ENCODE data around the gene TARS3. TPM values are rescaled to one million over a fixed set of nuclear protein-coding genes. Genes with fewer than 3 reads are reported as not detected.
"Not testable (repeated sequence)": the region's sequence is repeated elsewhere in the genome, so short reads cannot be mapped to it uniquely, and the experiment has no call there.

The TARS3 gene
- total RNA-seq (2014; rRNA removed; shearing (Covaris generic)): 20.7 and 30.2 TPM in 2 replicates

GRCh38 chr15:101723874-101724674 lies at the start of gene TARS3:
Gene TARS3 (minus strand): TSS chr15:101724473. CDS start chr15:101724387, 86 bp downstream.
- Histone ChIP-seq H3K4me1 (replicated peaks) (peaks cover 6% of the 10 kb centered on the region), H3K9me3 (replicated peaks) (no peaks in the 10 kb centered on the region), H3K4me3 (peak within 1 kb of the TSS; percentile 81), H3K27ac (peak within 1 kb of the TSS; percentile 62), H3K27me3 (replicated peaks) (no peaks in the 10 kb centered on the region), H3K36me3 (peaks cover 35% of the 10 kb centered on the region)
- peak; percentile 90 to 94 for DNase-seq (ENCODE audit: low read depth in 1 of 2, low spot score in 2 of 2)

DNA sequence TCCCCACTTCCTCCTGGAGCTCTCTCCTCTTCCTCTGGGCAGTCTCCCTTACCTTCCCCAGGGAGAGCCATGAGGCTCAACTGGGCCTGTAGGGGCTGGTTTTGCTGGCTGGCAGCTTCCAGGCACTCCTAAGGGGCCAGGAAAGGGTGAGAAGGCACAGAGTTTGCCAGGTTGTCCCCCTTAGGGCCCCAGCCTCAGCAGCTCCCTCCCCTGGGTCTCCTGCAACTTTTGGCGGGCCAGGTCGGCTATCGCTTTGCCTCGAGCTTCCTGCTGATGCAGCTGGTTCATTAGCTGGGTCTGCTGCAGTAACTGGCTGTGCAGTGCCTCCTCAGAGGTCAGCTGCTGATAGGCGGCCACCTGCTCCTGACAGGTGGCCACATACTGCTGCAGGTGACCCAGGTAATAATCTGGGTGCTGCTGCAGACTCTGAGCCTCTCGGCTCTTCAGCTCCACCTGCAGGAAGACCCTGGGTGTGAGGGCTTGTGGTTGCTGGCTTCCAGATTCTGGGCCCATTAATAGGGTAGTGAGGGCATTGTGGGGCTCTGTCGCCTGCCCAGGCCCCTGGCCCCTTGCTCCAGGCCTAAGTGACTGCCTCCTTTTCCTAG lies 49.3 kb upstream of the TARS3 start:
- no peaks in the 10 kb centered on the region for H3K27me3 ChIP-seq (replicated peaks)
- no peak overlapping the region for H3K4me3 ChIP-seq
- DNase-seq (ENCODE audit: low read depth in 1 of 2, low spot score in 2 of 2): no peak

DNA sequence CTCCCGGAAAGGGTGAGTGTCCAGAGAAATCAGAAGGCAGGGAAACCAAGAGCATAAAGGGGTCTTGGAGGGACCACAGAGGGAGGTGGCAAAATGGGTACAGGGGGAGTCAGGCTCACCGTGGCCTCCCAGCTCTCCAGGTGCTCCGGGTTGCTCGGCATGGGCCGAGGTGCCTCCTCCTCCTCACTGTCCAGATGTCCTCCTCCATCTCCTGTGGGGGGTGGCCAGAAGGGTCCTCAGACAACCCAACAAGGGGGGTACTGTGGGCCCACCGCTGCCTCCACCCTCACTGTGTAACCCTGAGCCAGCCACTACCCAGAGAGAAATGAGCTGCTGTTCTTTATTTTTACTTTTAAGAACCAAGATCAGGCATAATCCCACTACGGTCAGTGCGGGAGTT lies 48.6 kb upstream of the TARS3 start:
- no peaks in the 10 kb centered on the region for H3K4me1 ChIP-seq (replicated peaks)
- H3K9me3 ChIP-seq (replicated peaks): no peaks in the 10 kb centered on the region
- no peak for DNase-seq (ENCODE audit: low read depth in 1 of 2, low spot score in 2 of 2)
- no peak overlapping the region for H3K4me3 ChIP-seq
- no peaks in the 10 kb centered on the region for H3K27me3 ChIP-seq (replicated peaks)
- H3K27ac ChIP-seq: no peak overlapping the region
- H3K36me3 ChIP-seq: no peaks in the 10 kb centered on the region

More for the DNA sequence above, 49.3 kb upstream of the TARS3 start:
- Histone ChIP-seq H3K36me3 (no peaks in the 10 kb centered on the region), H3K27ac (no peak overlapping the region), H3K4me1 (replicated peaks) (no peaks in the 10 kb centered on the region), H3K9me3 (replicated peaks) (no peaks in the 10 kb centered on the region)

- not testable (repeated sequence) for H3K27ac ChIP-seq; H3K9me3 ChIP-seq (replicated peaks); H3K36me3 ChIP-seq; H3K27me3 ChIP-seq (replicated peaks); H3K4me3 ChIP-seq; DNase-seq (ENCODE audit: low read depth in 1 of 2, low spot score in 2 of 2); H3K4me1 ChIP-seq (replicated peaks)
Measured at GRCh38 chr15:101767083-101767640, 42.9 kb upstream of the TARS3 start.

DNA sequence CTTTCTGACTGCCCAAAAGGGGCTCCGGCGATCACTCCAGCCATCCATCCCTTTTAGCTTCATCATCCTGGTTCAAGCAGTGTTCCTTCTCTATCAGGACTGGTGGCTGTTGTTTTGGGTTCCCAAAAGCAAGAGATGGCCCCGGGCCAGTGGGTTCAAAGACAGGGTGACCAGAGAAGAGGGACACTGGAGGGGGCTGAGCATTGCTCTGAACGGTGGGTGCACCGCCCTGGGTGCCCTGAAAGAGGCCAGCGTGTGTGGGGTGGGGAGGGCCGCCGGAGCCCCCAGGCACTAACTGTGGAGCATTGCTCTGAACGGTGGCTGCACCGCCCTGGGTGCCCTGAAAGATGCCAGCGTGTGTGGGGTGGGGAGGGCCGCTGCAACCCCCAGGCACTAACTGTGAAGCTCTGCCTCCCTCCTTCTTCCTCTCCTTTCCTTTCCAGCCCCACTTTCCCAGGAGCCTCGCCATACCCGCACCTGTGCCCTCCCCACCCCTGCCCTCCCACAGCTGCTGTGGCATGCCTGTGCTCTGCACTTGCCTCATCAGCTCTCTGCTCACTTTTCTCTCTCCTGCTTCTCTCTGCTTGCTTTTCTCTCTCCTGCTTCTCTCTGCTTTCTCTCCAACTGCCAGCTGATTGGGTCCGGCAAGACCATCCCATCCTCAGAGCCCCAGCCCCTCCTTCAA lies 41.6 kb upstream of the TARS3 start:
- Histone ChIP-seq H3K27me3 (replicated peaks) (no peaks in the 10 kb centered on the region), H3K36me3 (no peaks in the 10 kb centered on the region), H3K4me3 (no peak overlapping the region), H3K27ac (no peak overlapping the region), H3K4me1 (replicated peaks) (0 out of 2 replicates have a peak, but pooled peaks cover 3% of the 10 kb centered on the region), H3K9me3 (replicated peaks) (no peaks in the 10 kb centered on the region)
- no peak for DNase-seq (ENCODE audit: low read depth in 1 of 2, low spot score in 2 of 2)

DNA sequence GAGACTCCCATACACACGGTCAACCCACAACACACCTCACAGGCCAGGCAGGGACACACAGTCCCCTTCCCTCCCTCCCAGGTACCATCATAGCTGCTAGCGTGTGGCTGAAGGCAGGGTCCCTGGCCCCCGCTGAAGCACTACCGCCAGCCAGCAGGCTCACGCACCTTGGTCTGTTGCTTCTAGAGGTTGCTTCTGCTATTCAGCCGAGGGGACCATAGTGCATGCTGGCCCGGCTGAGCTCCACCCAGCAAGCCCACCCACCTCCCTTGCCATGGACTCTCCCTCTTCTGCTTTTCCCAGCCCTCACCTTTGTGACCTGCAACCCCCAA lies 41.0 kb upstream of the TARS3 start:
- H3K9me3 ChIP-seq (replicated peaks); H3K36me3 ChIP-seq; H3K4me3 ChIP-seq; H3K4me1 ChIP-seq (replicated peaks); DNase-seq (ENCODE audit: low read depth in 1 of 2, low spot score in 2 of 2); H3K27me3 ChIP-seq (replicated peaks); H3K27ac ChIP-seq: not testable (repeated sequence)

- H3K27ac ChIP-seq; H3K4me1 ChIP-seq (replicated peaks); H3K4me3 ChIP-seq; H3K9me3 ChIP-seq (replicated peaks); H3K36me3 ChIP-seq; H3K27me3 ChIP-seq (replicated peaks): not testable (repeated sequence)
- DNase-seq (ENCODE audit: low read depth in 1 of 2, low spot score in 2 of 2): peak; percentile 41 to 67
Measured at GRCh38 chr15:101764669-101765339, 40.5 kb upstream of the TARS3 start.

GRCh38 chr15:101746716-101747082 lies 22.4 kb upstream of the TARS3 start:
- H3K9me3 ChIP-seq (replicated peaks); H3K4me1 ChIP-seq (replicated peaks); H3K4me3 ChIP-seq; H3K36me3 ChIP-seq; DNase-seq (ENCODE audit: low read depth in 1 of 2, low spot score in 2 of 2); H3K27me3 ChIP-seq (replicated peaks); H3K27ac ChIP-seq: not testable (repeated sequence)

GRCh38 chr15:101734837-101735236 lies 10.6 kb upstream of the TARS3 start:
- not testable (repeated sequence) for H3K4me3 ChIP-seq; H3K27ac ChIP-seq; H3K4me1 ChIP-seq (replicated peaks); H3K27me3 ChIP-seq (replicated peaks); DNase-seq (ENCODE audit: low read depth in 1 of 2, low spot score in 2 of 2); H3K9me3 ChIP-seq (replicated peaks); H3K36me3 ChIP-seq

DNA sequence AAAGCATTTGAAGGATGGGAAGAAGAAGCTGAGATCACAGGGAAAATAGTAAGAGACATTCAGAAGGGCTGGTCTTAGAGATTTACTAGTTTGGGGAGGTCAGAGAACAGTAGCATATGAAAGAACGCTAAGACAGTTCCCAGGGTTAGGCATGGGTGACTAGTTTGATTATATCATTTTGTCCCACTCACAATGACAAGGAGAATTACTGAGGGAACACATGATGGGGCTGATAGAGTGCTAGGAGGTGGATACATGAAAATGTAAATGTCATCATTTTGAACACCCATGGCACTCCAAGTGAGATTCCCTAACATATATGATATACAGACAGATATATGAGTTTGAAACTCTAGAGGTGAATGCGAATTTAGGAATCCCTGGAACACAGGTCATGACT lies 9.3 kb upstream of the TARS3 start:
- Histone ChIP-seq H3K9me3 (replicated peaks) (no peaks in the 10 kb centered on the region), H3K36me3 (no peaks in the 10 kb centered on the region), H3K4me1 (replicated peaks) (no peaks in the 10 kb centered on the region), H3K27ac (no peak overlapping the region), H3K27me3 (replicated peaks) (no peaks in the 10 kb centered on the region), H3K4me3 (no peak overlapping the region)
- DNase-seq (ENCODE audit: low read depth in 1 of 2, low spot score in 2 of 2): no peak

DNA sequence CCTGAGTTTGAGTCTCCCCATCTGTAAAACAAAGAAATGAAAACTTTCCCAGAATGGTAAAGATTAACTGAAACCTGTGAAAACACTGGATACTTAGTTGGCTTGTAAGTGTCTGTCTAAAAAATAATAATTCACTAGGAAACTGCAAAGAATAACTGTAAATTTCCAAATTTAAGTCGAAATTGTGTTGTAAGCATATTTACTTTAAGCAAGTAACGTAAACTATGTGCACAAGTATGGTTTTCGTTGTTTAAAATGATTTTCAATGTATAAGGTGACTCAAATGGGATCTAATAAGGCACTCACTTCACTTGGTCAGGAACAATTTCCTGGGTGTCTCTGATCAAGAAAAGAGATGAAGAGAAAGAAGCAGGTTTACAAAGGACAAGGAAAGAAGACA lies 8.5 kb upstream of the TARS3 start:
- H3K4me3 ChIP-seq: no peak overlapping the region
- no peaks in the 10 kb centered on the region for H3K9me3 ChIP-seq (replicated peaks)
- DNase-seq (ENCODE audit: low read depth in 1 of 2, low spot score in 2 of 2): no peak

DNA sequence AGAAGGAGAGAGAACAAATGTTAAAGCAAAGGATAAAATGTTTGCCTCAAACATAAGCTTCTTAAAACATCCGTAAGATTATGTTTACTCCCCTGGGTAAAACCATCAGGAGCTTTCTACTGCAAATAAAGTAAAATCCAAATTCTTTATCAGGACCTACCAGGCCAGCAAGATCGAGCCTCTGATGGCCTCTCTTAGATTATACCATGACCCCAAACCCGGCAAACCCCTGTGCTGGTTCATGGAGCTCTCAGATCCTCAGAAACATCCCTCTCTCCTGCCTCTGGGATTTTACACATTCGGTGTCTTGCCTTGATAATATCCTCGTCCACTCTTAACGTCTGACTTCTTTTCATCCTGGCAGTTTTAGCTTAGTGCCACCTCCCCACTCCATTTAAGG lies 7.5 kb upstream of the TARS3 start:
- Histone ChIP-seq H3K9me3 (replicated peaks) (no peaks in the 10 kb centered on the region), H3K4me3 (no peak overlapping the region), H3K27ac (no peak overlapping the region), H3K36me3 (no peaks in the 10 kb centered on the region), H3K27me3 (replicated peaks) (no peaks in the 10 kb centered on the region), H3K4me1 (replicated peaks) (no peaks in the 10 kb centered on the region)
- no peak for DNase-seq (ENCODE audit: low read depth in 1 of 2, low spot score in 2 of 2)

More for the DNA sequence above, 8.5 kb upstream of the TARS3 start:
- Histone ChIP-seq H3K27ac (no peak overlapping the region), H3K36me3 (no peaks in the 10 kb centered on the region), H3K4me1 (replicated peaks) (no peaks in the 10 kb centered on the region), H3K27me3 (replicated peaks) (no peaks in the 10 kb centered on the region)

DNA sequence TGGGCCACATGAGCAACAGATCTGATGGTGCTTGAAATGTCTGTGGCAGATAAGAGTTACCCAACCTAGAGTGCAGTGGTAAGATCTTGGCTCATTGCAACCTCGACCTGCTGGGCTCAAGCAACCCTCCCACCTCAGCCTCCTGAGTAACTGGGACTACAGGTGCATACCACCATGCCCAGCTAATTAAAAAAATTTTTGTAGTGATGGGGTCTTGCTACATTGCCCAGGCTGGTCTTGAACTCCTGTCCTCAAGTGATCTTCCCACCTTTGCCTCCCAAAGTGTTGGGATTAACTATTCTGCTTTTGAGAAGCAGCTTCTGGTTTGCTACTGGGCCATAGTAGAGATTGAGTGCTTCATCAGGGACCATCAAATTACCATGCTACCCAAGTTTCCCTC lies 2.9 kb upstream of the TARS3 start:
- Histone ChIP-seq H3K4me3 (no peak overlapping the region), H3K36me3 (peaks cover 5% of the 10 kb centered on the region), H3K9me3 (replicated peaks) (no peaks in the 10 kb centered on the region), H3K27ac (no peak overlapping the region), H3K4me1 (replicated peaks) (peaks cover 6% of the 10 kb centered on the region), H3K27me3 (replicated peaks) (no peaks in the 10 kb centered on the region)
- DNase-seq (ENCODE audit: low read depth in 1 of 2, low spot score in 2 of 2): no peak

DNA sequence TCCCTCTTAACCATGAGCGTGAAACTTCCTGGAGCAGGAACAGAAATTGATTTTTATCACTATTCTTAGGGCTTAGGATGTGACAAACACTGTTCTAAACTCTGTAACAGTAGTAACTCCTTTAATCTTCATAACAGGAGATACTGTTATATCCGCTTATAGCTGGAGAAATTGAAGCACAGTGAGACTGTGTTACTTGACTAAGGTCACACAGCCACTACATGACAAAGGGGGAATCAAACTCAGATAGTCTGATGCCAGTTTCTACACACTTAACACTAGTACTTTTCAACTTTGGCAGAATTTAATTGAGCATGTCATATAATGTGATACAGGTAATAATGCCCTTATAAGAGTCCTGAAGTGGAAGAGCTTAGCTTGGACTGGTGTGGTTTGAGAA lies 800 bp upstream of the TARS3 start:
- peaks cover 6% of the 10 kb centered on the region for H3K4me1 ChIP-seq (replicated peaks)
- DNase-seq (ENCODE audit: low read depth in 1 of 2, low spot score in 2 of 2): no peak
- no peaks in the 10 kb centered on the region for H3K9me3 ChIP-seq (replicated peaks)
- no peaks in the 10 kb centered on the region for H3K27me3 ChIP-seq (replicated peaks)
- no peak overlapping the region for H3K27ac ChIP-seq
- peaks cover 25% of the 10 kb centered on the region for H3K36me3 ChIP-seq
- H3K4me3 ChIP-seq: no peak overlapping the region
